SK-N-SH (cell line): ENCODE data around the gene RASA4B. TPM values are rescaled to one million over a fixed set of nuclear protein-coding genes. Genes with fewer than 3 reads are reported as not detected.

Source experiments
- CTCF ChIA-PET: fragments of 300-600, 350-600 bp; formaldehyde crosslinking; extraction: SDS; loops from one replicate; lab custom pipeline; 2021; lab: Yijun Ruan, JAX
- POLR2A ChIA-PET: fragments of 350-600 bp; sonication (Branson Sonifier 250); formaldehyde crosslinking; extraction: SDS; loops from one replicate; lab custom pipeline; 2020; ENCODE audit warnings: antibody characterized with exemption, inconsistent platforms; lab: Yijun Ruan, JAX
- DNase-seq: peaks from one replicate; pipeline ENCODE4 v3.0.0; 2012
- H2AFZ ChIP-seq: fragments of 200-600 bp; sonication (generic); 2 replicates; pipeline ENCODE4 v1.8.1; 2016; ENCODE audit warnings: antibody characterized with exemption, mild to moderate bottlenecking, low read depth
- H3F3A ChIP-seq: fragments of 200-600 bp; sonication (generic); replicated peaks from 2 replicates; pipeline ENCODE3; 2016; ENCODE audit warnings: antibody characterized with exemption, mild to moderate bottlenecking; ENCODE audit not compliant: insufficient read depth
- H3K27ac ChIP-seq, 2 experiments: fragments of 200-500 bp in 1 of 2; fragments of 200-600 bp in 1 of 2; sonication (Bioruptor generic) in 1 of 2; sonication (generic), shearing (Covaris generic) in 1 of 2; 2 replicates each; pipeline versions ENCODE4 v1.5.1 to v1.6.1; 2014 to 2016; ENCODE audit warnings: low read depth in 2 of 2, inconsistent platforms in 1 of 2, low read length in 1 of 2, mild to moderate bottlenecking in 1 of 2, mixed read lengths in 1 of 2
- H3K27me3 ChIP-seq: fragments of 200-600 bp; sonication (generic), shearing (Covaris generic); 2 replicates; pipeline ENCODE4 v1.6.1; 2016; ENCODE audit warnings: mixed run types; ENCODE audit not compliant: insufficient read depth
- H3K36me3 ChIP-seq, 2 experiments: fragments of 200-500 bp in 1 of 2; fragments of 200-600 bp in 1 of 2; sonication (Bioruptor generic) in 1 of 2; sonication (generic) in 1 of 2; replicated peaks in 1 of 2; 2 replicates each; pipeline versions ENCODE3 to v1.5.1; 2014 to 2016; ENCODE audit warnings: low read length in 1 of 2, mild to moderate bottlenecking in 1 of 2; ENCODE audit not compliant: insufficient read depth in 2 of 2, control insufficient read depth in 1 of 2
- H3K4me1 ChIP-seq, 2 experiments: fragments of 200-500 bp in 1 of 2; fragments of 200-600 bp in 1 of 2; sonication (Bioruptor generic) in 1 of 2; sonication (generic), shearing (Covaris generic) in 1 of 2; 2 replicates each; pipeline versions ENCODE4 v1.5.1 to v1.6.1; 2014 to 2016; ENCODE audit warnings: low read depth in 1 of 2, low read length in 1 of 2, mixed run types in 1 of 2; ENCODE audit not compliant: insufficient read depth in 2 of 2, control insufficient read depth in 1 of 2
- H3K4me2 ChIP-seq: fragments of 200-600 bp; sonication (generic), shearing (Covaris generic); 2 replicates; pipeline ENCODE4 v1.6.1; 2017; ENCODE audit warnings: mixed run types
- H3K4me3 ChIP-seq, 2 experiments: fragments of 200-500 bp in 1 of 2; fragments of 200-600 bp in 1 of 2; sonication (Bioruptor generic) in 1 of 2; sonication (generic), shearing (Covaris generic) in 1 of 2; 2 replicates each; pipeline versions ENCODE4 v1.5.1 to v1.8.1; 2014 to 2016; ENCODE audit warnings: low read depth in 2 of 2, inconsistent platforms in 1 of 2, low read length in 1 of 2, mild to moderate bottlenecking in 1 of 2, mixed read lengths in 1 of 2, moderate library complexity in 1 of 2
- H3K79me2 ChIP-seq: fragments of 200-600 bp; sonication (generic); 2 replicates; pipeline ENCODE4 v1.8.1; 2017; ENCODE audit warnings: mild to moderate bottlenecking; ENCODE audit not compliant: insufficient read depth
- H3K9ac ChIP-seq: fragments of 200-600 bp; sonication (generic); 2 replicates; pipeline ENCODE4 v1.6.1; 2017; ENCODE audit warnings: mixed run types
- H3K9me2 ChIP-seq: fragments of 200-600 bp; sonication (generic); 2 replicates; pipeline ENCODE4 v1.6.1; 2017; ENCODE audit warnings: mixed run types
- H3K9me3 ChIP-seq: fragments of 200-600 bp; sonication (generic); 2 replicates; pipeline ENCODE4 v1.6.1; 2017; ENCODE audit warnings: mixed run types, mild to moderate bottlenecking, moderate library complexity
- H4K20me1 ChIP-seq: fragments of 200-600 bp; sonication (generic); 2 replicates; pipeline ENCODE4 v1.6.1; 2017; ENCODE audit warnings: mild to moderate bottlenecking, mixed run types; ENCODE audit not compliant: insufficient read depth
- CHD2 ChIP-seq: fragments of 150-350 bp; IDR thresholded peaks from 2 replicates; pipeline ENCODE4 v1.6.1; 2018; ENCODE audit warnings: low read length; ENCODE audit not compliant: partially characterized antibody
- ELF1 ChIP-seq: IDR thresholded peaks from 2 replicates; pipeline ENCODE4 v1.4.0; 2012
- EP300 ChIP-seq, 2 experiments: IDR thresholded peaks; 2 replicates each; pipeline versions ENCODE4 v1.4.0 to v1.6.1; 2012; ENCODE audit warnings: borderline replicate concordance in 1 of 2, low read depth in 1 of 2, low read length in 1 of 2
- EZH2phosphoT487 ChIP-seq: fragments of 200-600 bp; sonication (generic); IDR thresholded peaks from 2 replicates; pipeline ENCODE4 v1.6.1; 2017; ENCODE audit warnings: low read depth, mixed run types, mild to moderate bottlenecking, antibody characterized with exemption, moderate library complexity, borderline replicate concordance
- FOSL2 ChIP-seq: IDR thresholded peaks from 2 replicates; pipeline ENCODE4 v1.4.0; 2012; ENCODE audit warnings: low read depth, mild to moderate bottlenecking, moderate library complexity, borderline replicate concordance
- FOXJ3 ChIP-seq: sonication (generic); formaldehyde crosslinking; IDR thresholded peaks from 2 replicates; pipeline ENCODE4 v1.5.1; 2020; ENCODE audit warnings: mild to moderate bottlenecking, missing genetic modification reagents
- FOXM1 ChIP-seq: IDR thresholded peaks from 2 replicates; pipeline ENCODE4 v1.4.0; 2012; ENCODE audit warnings: low read depth, mild to moderate bottlenecking
- GABPA ChIP-seq: IDR thresholded peaks from 2 replicates; pipeline ENCODE4 v1.4.0; 2012; ENCODE audit warnings: low read depth, mild to moderate bottlenecking
- GATA2 ChIP-seq: sonication (generic); formaldehyde crosslinking; IDR thresholded peaks from 2 replicates; pipeline ENCODE4 v1.5.0; 2020; ENCODE audit warnings: mild to moderate bottlenecking, missing genetic modification reagents
- IRF3 ChIP-seq: fragments of 150-350 bp; IDR thresholded peaks from 2 replicates; pipeline ENCODE4 v1.6.1; 2016; ENCODE audit warnings: mild to moderate bottlenecking, low read depth, low read length
- JUND ChIP-seq: IDR thresholded peaks from 2 replicates; pipeline ENCODE4 v1.4.0; 2012
- MAX ChIP-seq: IDR thresholded peaks from 2 replicates; pipeline ENCODE4 v1.4.0; 2012; ENCODE audit warnings: low read depth
- MEF2A ChIP-seq: IDR thresholded peaks from 2 replicates; pipeline ENCODE4 v1.4.0; 2012; ENCODE audit warnings: low read depth, borderline replicate concordance
- MXI1 ChIP-seq: IDR thresholded peaks from 2 replicates; pipeline ENCODE4 v1.6.1; 2012; ENCODE audit warnings: mild to moderate bottlenecking, low read depth, low read length, improper control_type of control experiment
- NFIC ChIP-seq: IDR thresholded peaks from 2 replicates; pipeline ENCODE4 v1.4.0; 2012; ENCODE audit warnings: borderline replicate concordance
- NRF1 ChIP-seq: IDR thresholded peaks from 2 replicates; pipeline ENCODE4 v1.6.1; 2012; ENCODE audit warnings: low read depth, mild to moderate bottlenecking, low read length
- PBX3 ChIP-seq: IDR thresholded peaks from 2 replicates; pipeline ENCODE4; 2012
- POLR2AphosphoS5 ChIP-seq: IDR thresholded peaks from 2 replicates; pipeline ENCODE4 v1.6.1; 2012; ENCODE audit warnings: low read depth, low read length
- RAD21 ChIP-seq: IDR thresholded peaks from 2 replicates; pipeline ENCODE4 v1.6.1; 2012; ENCODE audit warnings: mild to moderate bottlenecking, low read length
- RCOR1 ChIP-seq: fragments of 150-350 bp; IDR thresholded peaks from 2 replicates; pipeline ENCODE4 v1.6.1; 2017; ENCODE audit warnings: antibody characterized with exemption, low read length
- REST ChIP-seq: IDR thresholded peaks from 2 replicates; pipeline ENCODE4 v1.6.1; 2012; ENCODE audit warnings: mild to moderate bottlenecking, low read depth, low read length, moderate library complexity
- RXRA ChIP-seq: IDR thresholded peaks from 2 replicates; pipeline ENCODE4 v1.4.0; 2012; ENCODE audit warnings: low read depth, mild to moderate bottlenecking, borderline replicate concordance
- SMC3 ChIP-seq: IDR thresholded peaks from 2 replicates; pipeline ENCODE4 v1.6.1; 2012; ENCODE audit warnings: low read depth, low read length, improper control_type of control experiment
- TAF1 ChIP-seq: IDR thresholded peaks from 2 replicates; pipeline ENCODE4 v1.6.1; 2012; ENCODE audit warnings: low read depth, mild to moderate bottlenecking, low read length, moderate library complexity, borderline replicate concordance
- TCF12 ChIP-seq: IDR thresholded peaks from 2 replicates; pipeline ENCODE4 v1.4.0; 2012
- USF2 ChIP-seq: fragments of 150-350 bp; IDR thresholded peaks from 2 replicates; pipeline ENCODE4 v1.6.1; 2017; ENCODE audit warnings: antibody characterized with exemption, low read length, low read depth, borderline replicate concordance
- YY1 ChIP-seq: IDR thresholded peaks from 2 replicates; pipeline ENCODE4 v1.4.0; 2012; ENCODE audit warnings: low read depth, mild to moderate bottlenecking
- WGBS: methylation state at CpG from one replicate; pipeline ENCODE4 v1.1.6; 2017; ENCODE audit warnings: low lambda C conversion rate; 5-methylcytosine and 5-hydroxymethylcytosine counted together
- polyA plus RNA-seq, 3 experiments: library from polyadenylated mRNA; depleted of rRNA; stranded (reverse); fragments of >200 nt; gene quantifications; 2 replicates each; pipeline ENCODE4 v1.2.3, GENCODE V29; 2012

The RASA4B gene
- polyA plus RNA-seq, 1 of the 3 experiments (the other 2 are of a cell fraction), result 19.5 TPM

GRCh38 chr7:102439963-102440795 lies 77.4 kb downstream of the RASA4B start:
- DNase-seq, result peak; percentile 40
- peak overlapping the region; percentile 41 to 69 for H3K27ac ChIP-seq
- no peak overlapping the region for H3K4me3 ChIP-seq
- H3K79me2 ChIP-seq, result peaks cover 50% of the 10 kb centered on the region
- no peaks in the 10 kb centered on the region for H3K27me3 ChIP-seq
- H4K20me1 ChIP-seq, result no peaks in the 10 kb centered on the region
- WGBS, result 40% methylated on average over 17 of the region's 17 CpGs
- peak overlapping the region; percentile 14; the same call in 1 of the 2 replicates for H3K9ac ChIP-seq
- CTCF ChIA-PET, result interaction anchor here (1.0 to 6.5 kb wide), 6 partner anchors 10 to 167 kb away, joined by 3 to 40 read pairs (median 4); partner anchors contain the start of gene PRKRIP1
- no peaks in the 10 kb centered on the region for H3K9me2 ChIP-seq
- H3F3A ChIP-seq, result peaks cover 12% of the 10 kb centered on the region
- H3K4me2 ChIP-seq, result peak overlapping the region; percentile 59
- H3K36me3 ChIP-seq, result peaks cover 2 to 52% of the 10 kb centered on the region in 2 experiments
- POLR2A ChIA-PET, result interaction anchor here (0.6 kb wide), 1 partner anchor 8 kb away, joined by 3 read pairs; no protein-coding TSS in a partner anchor
- H3K4me1 ChIP-seq, result peaks cover 7 to 12% of the 10 kb centered on the region in 2 experiments; a peak in 2 of 4 replicates
- no peaks in the 10 kb centered on the region for H3K9me3 ChIP-seq
- H2AFZ ChIP-seq, result peak overlapping the region; percentile 6; the same call in 1 of the 2 replicates
- TF ChIP-seq MXI1, result no peak
- no peak for TF ChIP-seq FOXM1
- no peak for TF ChIP-seq RXRA
- no peak for TF ChIP-seq IRF3
- no peak for TF ChIP-seq MEF2A
- no peak for TF ChIP-seq GABPA
- peak; percentile 66; the same call in 1 of the 2 replicates for TF ChIP-seq TCF12
- TF ChIP-seq PBX3, result peak; percentile 59
- TF ChIP-seq RCOR1, result no peak
- no peak for TF ChIP-seq FOXJ3 (CRISPR knock-in tag)
- TF ChIP-seq RAD21, result no peak
- no peak for TF ChIP-seq TAF1
- peak; percentile 31; the same call in 1 of the 2 replicates for TF ChIP-seq POLR2AphosphoS5
- no peak for TF ChIP-seq CHD2
- no peak for TF ChIP-seq NRF1
- no peak for TF ChIP-seq ELF1
- TF ChIP-seq USF2, result no peak
- TF ChIP-seq JUND, result peak; percentile 88; the same call in 1 of the 2 replicates
- no peak for TF ChIP-seq MAX
- TF ChIP-seq EZH2phosphoT487, result no peak
- no peak for TF ChIP-seq GATA2 (CRISPR knock-in tag)
- peak; percentile 96 for TF ChIP-seq NFIC
- peak; percentile 95 for TF ChIP-seq FOSL2
- no peak for TF ChIP-seq SMC3
- TF ChIP-seq EP300 (IDR thresholded peaks at IDR 0.05; ENCODE audit: borderline replicate concordance in 1 of 2, low read depth in 1 of 2, low read length in 1 of 2), result no peak; a peak in 1 of 4 replicates
- TF ChIP-seq YY1, result no peak
- TF ChIP-seq REST, result no peak
